G401.6 (cell line): ENCODE results near the gene TICAM2.

ENCODE experiments used
- FAIRE-seq: peaks from 2 replicates; lab custom pipeline; 2012; peaks lifted over from hg19 to GRCh38; lab: Jason Lieb, UNC

Gene TICAM2

GRCh38 chr5:115568668-115569067, 33.6 kb downstream of the TICAM2 start:
- FAIRE-seq = no peak

GRCh38 chr5:115565233-115565632, 37.0 kb downstream of the TICAM2 start:
- no peak for FAIRE-seq

- FAIRE-seq = no peak
These were observed 41.1 kb downstream of the TICAM2 start for GRCh38 chr5:115561176-115561575.

- FAIRE-seq = no peak
These were observed 42.8 kb downstream of the TICAM2 start for GRCh38 chr5:115559524-115559923.

- FAIRE-seq = no peak
These were observed 43.8 kb downstream of the TICAM2 start for GRCh38 chr5:115558388-115558956.

GRCh38 chr5:115557667-115558387, 44.5 kb downstream of the TICAM2 start:
- FAIRE-seq = no peak

- FAIRE-seq = no peak
These were observed 46.0 kb downstream of the TICAM2 start for GRCh38 chr5:115556276-115556675.

- FAIRE-seq = no peak
These were observed 47.1 kb downstream of the TICAM2 start for GRCh38 chr5:115555084-115555633.

GRCh38 chr5:115553082-115553481, 49.2 kb downstream of the TICAM2 start:
- no peak for FAIRE-seq

- FAIRE-seq = no peak
These were observed 50.9 kb downstream of the TICAM2 start for GRCh38 chr5:115551415-115551814.

GRCh38 chr5:115549154-115549553, 53.1 kb downstream of the TICAM2 start:
- FAIRE-seq = no peak

GRCh38 chr5:115548683-115549082, 53.6 kb downstream of the TICAM2 start:
- no peak for FAIRE-seq

- FAIRE-seq = no peak
These were observed 56.9 kb downstream of the TICAM2 start for GRCh38 chr5:115545351-115545882.

GRCh38 chr5:115544436-115545350, 57.6 kb downstream of the TICAM2 start, which contains the start of gene FEM1C:
TSS of gene FEM1C (minus strand) at chr5:115544775. CDS start at chr5:115543493, 1,282 bp downstream.
- peak; percentile 71 for FAIRE-seq

GRCh38 chr5:115544043-115544435, 58.2 kb downstream of the TICAM2 start:
- FAIRE-seq = no peak

- no peak for FAIRE-seq
These were observed 58.8 kb downstream of the TICAM2 start for GRCh38 chr5:115543365-115544042.

- FAIRE-seq = no peak
These were observed 59.5 kb downstream of the TICAM2 start for GRCh38 chr5:115542651-115543364.

- FAIRE-seq = no peak
These were observed 60.2 kb downstream of the TICAM2 start for GRCh38 chr5:115542086-115542485.

GRCh38 chr5:115541611-115542010, 60.7 kb downstream of the TICAM2 start:
- FAIRE-seq = no peak

GRCh38 chr5:115535479-115536035, 66.7 kb downstream of the TICAM2 start:
- FAIRE-seq = no peak

- FAIRE-seq = no peak
These were observed 69.8 kb downstream of the TICAM2 start for GRCh38 chr5:115532517-115532916.
